H9 (cell line): ENCODE results near the gene EXOSC2. TPM values are rescaled to one million over a fixed set of nuclear protein-coding genes. Genes with fewer than 3 reads are reported as not detected.

Experiments
- DNase-seq: peaks from one replicate; pipeline ENCODE4 v3.0.0-alpha.2; 2017
- H2AFZ ChIP-seq: one replicate; pipeline ENCODE4 v1.6.1; 2013; ENCODE audit warnings: mild to moderate bottlenecking, low read length, control low read depth, moderate library complexity
- H2AK5ac ChIP-seq: 2 replicates; pipeline ENCODE4 v1.6.1; 2013; ENCODE audit warnings: low read length, control low read depth, mixed read lengths; ENCODE audit not compliant: insufficient read length
- H2BK120ac ChIP-seq: one replicate; pipeline ENCODE4 v1.6.1; 2013; ENCODE audit warnings: low read depth, mild to moderate bottlenecking, low read length, control low read depth, inconsistent platforms; ENCODE audit not compliant: poor library complexity, severe bottlenecking
- H2BK12ac ChIP-seq: 2 replicates; pipeline ENCODE4 v1.6.1; 2013; ENCODE audit warnings: low read length, control low read depth, mixed read lengths, low read depth; ENCODE audit not compliant: insufficient read length
- H2BK15ac ChIP-seq: 2 replicates; pipeline ENCODE4 v1.6.1; 2013; ENCODE audit warnings: low read depth, low read length, control low read depth
- H2BK20ac ChIP-seq: one replicate; pipeline ENCODE4 v1.6.1; 2013; ENCODE audit warnings: low read depth, mild to moderate bottlenecking, low read length, control low read depth, inconsistent platforms; ENCODE audit not compliant: poor library complexity, severe bottlenecking
- H2BK5ac ChIP-seq: 2 replicates; pipeline ENCODE4 v1.6.1; 2013; ENCODE audit warnings: low read length, control low read depth, mixed read lengths; ENCODE audit not compliant: insufficient read length
- H3K14ac ChIP-seq: 2 replicates; pipeline ENCODE4 v1.6.1; 2013; ENCODE audit warnings: low read length, control low read depth; ENCODE audit not compliant: insufficient read depth
- H3K18ac ChIP-seq: 2 replicates; pipeline ENCODE4 v1.6.1; 2013; ENCODE audit warnings: low read depth, mild to moderate bottlenecking, mixed read lengths, low read length, control low read depth; ENCODE audit not compliant: insufficient read length
- H3K23ac ChIP-seq: 2 replicates; pipeline ENCODE4 v1.6.1; 2013; ENCODE audit warnings: low read length, control low read depth, mixed read lengths, low read depth; ENCODE audit not compliant: insufficient read length
- H3K23me2 ChIP-seq: 2 replicates; pipeline ENCODE4 v1.6.1; 2013; ENCODE audit warnings: low read depth, mild to moderate bottlenecking, mixed read lengths, low read length, control low read depth; ENCODE audit not compliant: insufficient read length, poor library complexity, severe bottlenecking
- H3K27ac ChIP-seq: 2 replicates; pipeline ENCODE4 v1.5.1; 2013; ENCODE audit warnings: low read length, control low read depth, mixed read lengths, low read depth; ENCODE audit not compliant: insufficient read length
- H3K27me3 ChIP-seq: 2 replicates; pipeline ENCODE4 v1.6.1; 2013; ENCODE audit warnings: low read length, control low read depth, inconsistent platforms; ENCODE audit not compliant: insufficient read depth
- H3K4ac ChIP-seq: 2 replicates; pipeline ENCODE4 v1.6.1; 2013; ENCODE audit warnings: low read depth, mild to moderate bottlenecking, control low read depth, inconsistent platforms, low read length, moderate library complexity
- H3K4me1 ChIP-seq: 2 replicates; pipeline ENCODE4 v1.6.1; 2013; ENCODE audit warnings: low read length, control low read depth, inconsistent platforms; ENCODE audit not compliant: insufficient read depth
- H3K4me2 ChIP-seq: 2 replicates; pipeline ENCODE4 v1.6.1; 2013; ENCODE audit warnings: low read length, control low read depth, mixed read lengths; ENCODE audit not compliant: insufficient read length, insufficient read depth
- H3K56ac ChIP-seq: 2 replicates; pipeline ENCODE4 v1.6.1; 2013; ENCODE audit warnings: low read depth, mild to moderate bottlenecking, mixed read lengths, low read length, control low read depth; ENCODE audit not compliant: insufficient read length
- H3K79me1 ChIP-seq: 2 replicates; pipeline ENCODE4 v1.6.1; 2013; ENCODE audit warnings: low read depth, mild to moderate bottlenecking, moderate library complexity, low read length, control low read depth, inconsistent platforms; ENCODE audit not compliant: insufficient read depth, poor library complexity, severe bottlenecking
- H3K79me2 ChIP-seq: 2 replicates; pipeline ENCODE4 v1.6.1; 2013; ENCODE audit warnings: low read length, control low read depth, inconsistent platforms; ENCODE audit not compliant: insufficient read depth
- H3K9ac ChIP-seq: 2 replicates; pipeline ENCODE4 v1.6.1; 2013; ENCODE audit warnings: low read length, control low read depth, mixed read lengths; ENCODE audit not compliant: insufficient read length; ENCODE audit errors: extremely low read depth
- H3K9me3 ChIP-seq: one replicate; pipeline ENCODE4 v1.6.1; 2013; ENCODE audit warnings: low read depth, low read length, inconsistent platforms; ENCODE audit not compliant: control insufficient read depth
- H3T11ph ChIP-seq: one replicate; pipeline ENCODE4 v1.6.1; 2013; ENCODE audit warnings: mild to moderate bottlenecking, low read length, control low read depth, inconsistent platforms
- H4K20me1 ChIP-seq: one replicate; pipeline ENCODE4 v1.6.1; 2013; ENCODE audit not compliant: control insufficient read depth, insufficient read length, insufficient read depth
- H4K5ac ChIP-seq: 2 replicates; pipeline ENCODE4 v1.6.1; 2013; ENCODE audit warnings: low read depth, mild to moderate bottlenecking, mixed read lengths, low read length, control low read depth; ENCODE audit not compliant: insufficient read length
- H4K8ac ChIP-seq: replicated peaks from 2 replicates; pipeline ENCODE4 v1.6.1; 2013; ENCODE audit warnings: low read length, control low read depth, mixed read lengths, low read depth; ENCODE audit not compliant: insufficient read length
- H4K91ac ChIP-seq: 2 replicates; pipeline ENCODE4 v1.6.1; 2013; ENCODE audit warnings: low read depth, mild to moderate bottlenecking, moderate library complexity, mixed read lengths, low read length, control low read depth; ENCODE audit not compliant: insufficient read length
- H3K27ac Mint-ChIP-seq, 3 experiments: 2 replicates in 2 of 3; 3 replicates in 1 of 3; pipeline ENCODE4 v1.8.0; 2020 to 2021; ENCODE audit warnings: mixed read lengths in 3 of 3, mild to moderate bottlenecking in 1 of 3, moderate library complexity in 1 of 3
- H3K27me3 Mint-ChIP-seq: 2 replicates; pipeline ENCODE4 v1.8.0; 2021; ENCODE audit warnings: low read depth, mild to moderate bottlenecking, moderate library complexity, mixed read lengths
- H3K36me3 Mint-ChIP-seq, 3 experiments: 2 replicates in 2 of 3; 3 replicates in 1 of 3; pipeline ENCODE4 v1.8.0; 2020 to 2021; ENCODE audit warnings: low read depth in 3 of 3, mixed read lengths in 3 of 3; ENCODE audit not compliant: insufficient read depth in 1 of 3
- H3K4me1 Mint-ChIP-seq, 2 experiments: 2 replicates each; pipeline ENCODE4 v1.8.0; 2020; ENCODE audit warnings: mixed read lengths in 2 of 2
- H3K4me3 Mint-ChIP-seq, 2 experiments: 2 replicates in 1 of 2; 3 replicates in 1 of 2; pipeline ENCODE4 v1.8.0; 2020 to 2021; ENCODE audit warnings: mild to moderate bottlenecking in 2 of 2, mixed read lengths in 2 of 2, moderate library complexity in 1 of 2
- H3K9me3 Mint-ChIP-seq, 2 experiments: 2 replicates in 1 of 2; 3 replicates in 1 of 2; pipeline ENCODE4 v1.8.0; 2020; ENCODE audit warnings: mild to moderate bottlenecking in 2 of 2, mixed read lengths in 2 of 2, moderate library complexity in 1 of 2
- WGBS: extraction: QIAGEN DNeasy Blood & Tissue Kit; methylation state at CpG from one replicate; pipeline ENCODE4 v1.1.7; 2013; ENCODE audit warnings: missing lambda C conversion rate, low lambda C conversion rate, mixed read lengths; ENCODE audit not compliant: insufficient read length; ENCODE audit errors: extremely low coverage; 5-methylcytosine and 5-hydroxymethylcytosine counted together
- total RNA-seq: library from RNA; stranded (reverse); gene quantifications from 2 replicates; pipeline ENCODE4 v1.2.1, GENCODE V29; 2021
- TF ChIP-seq, protein P1 (sequence below): fragments of 200-600 bp; sonication (generic); conservative IDR thresholded peaks from 3 replicates; pipeline ENCODE4 v1.8.0; 2021; ENCODE audit warnings: antibody characterized with exemption, mild to moderate bottlenecking

EXOSC2 gene
- total RNA-seq, 1 experiment from 2014 or later, result 94.5 TPM

DNA sequence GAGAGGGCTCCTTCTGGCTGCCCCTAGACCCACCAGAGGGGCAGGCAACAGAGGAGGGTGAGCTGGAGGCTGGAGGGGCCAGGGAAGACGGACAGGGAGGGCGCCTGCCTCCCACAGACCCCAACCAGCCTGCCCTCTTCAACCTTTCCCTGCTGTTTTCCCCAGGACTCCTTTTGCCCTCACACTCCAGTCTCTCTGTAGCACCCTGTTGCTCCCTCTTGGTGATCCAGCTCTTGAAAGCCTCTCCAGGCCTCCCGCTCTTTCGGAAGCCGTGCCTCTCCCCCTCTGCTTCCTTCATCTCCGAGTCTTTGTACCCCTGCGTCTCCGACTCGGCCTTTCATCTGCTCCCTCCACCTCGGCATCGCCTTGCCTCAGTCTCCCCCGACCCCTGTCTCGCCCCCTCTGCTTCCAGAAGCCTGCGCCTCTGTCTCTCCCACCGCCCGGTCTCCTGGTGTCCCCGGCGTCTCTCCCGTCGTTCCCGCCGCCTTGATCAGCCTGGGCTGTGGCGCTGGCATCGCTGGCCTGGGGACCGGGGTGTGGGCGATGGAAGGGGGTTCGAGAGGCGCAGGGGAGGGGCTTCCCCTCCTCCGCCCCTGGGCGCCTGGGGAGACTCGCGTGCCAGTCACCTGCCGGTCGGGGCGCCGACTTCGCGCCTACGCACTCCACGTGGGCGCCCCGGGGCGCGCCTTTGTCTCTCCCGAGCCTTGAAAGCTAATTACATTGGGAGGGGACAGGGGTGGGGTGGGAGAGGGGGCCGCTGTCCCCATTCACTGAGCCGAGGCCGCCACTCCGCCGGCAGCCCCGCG lies 34.5 kb upstream of the EXOSC2 start:
- H4K5ac ChIP-seq, result no peak overlapping the region
- TF ChIP-seq, protein P1, sequence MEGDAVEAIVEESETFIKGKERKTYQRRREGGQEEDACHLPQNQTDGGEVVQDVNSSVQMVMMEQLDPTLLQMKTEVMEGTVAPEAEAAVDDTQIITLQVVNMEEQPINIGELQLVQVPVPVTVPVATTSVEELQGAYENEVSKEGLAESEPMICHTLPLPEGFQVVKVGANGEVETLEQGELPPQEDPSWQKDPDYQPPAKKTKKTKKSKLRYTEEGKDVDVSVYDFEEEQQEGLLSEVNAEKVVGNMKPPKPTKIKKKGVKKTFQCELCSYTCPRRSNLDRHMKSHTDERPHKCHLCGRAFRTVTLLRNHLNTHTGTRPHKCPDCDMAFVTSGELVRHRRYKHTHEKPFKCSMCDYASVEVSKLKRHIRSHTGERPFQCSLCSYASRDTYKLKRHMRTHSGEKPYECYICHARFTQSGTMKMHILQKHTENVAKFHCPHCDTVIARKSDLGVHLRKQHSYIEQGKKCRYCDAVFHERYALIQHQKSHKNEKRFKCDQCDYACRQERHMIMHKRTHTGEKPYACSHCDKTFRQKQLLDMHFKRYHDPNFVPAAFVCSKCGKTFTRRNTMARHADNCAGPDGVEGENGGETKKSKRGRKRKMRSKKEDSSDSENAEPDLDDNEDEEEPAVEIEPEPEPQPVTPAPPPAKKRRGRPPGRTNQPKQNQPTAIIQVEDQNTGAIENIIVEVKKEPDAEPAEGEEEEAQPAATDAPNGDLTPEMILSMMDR, result no peak
- Mint-ChIP-seq H3K27ac (no peak overlapping the region), H3K4me3 (peak overlapping the region in 1 of 2 experiments; percentile 74; a peak in 3 of 5 replicates), H3K27me3 (peaks cover 100% of the 10 kb centered on the region), H3K36me3 (peaks cover 3 to 7% (median 5%) of the 10 kb centered on the region in 3 experiments; a peak in 3 of 7 replicates), H3K4me1 (peaks cover 4 to 23% of the 10 kb centered on the region in 2 experiments), H3K9me3 (peaks cover 0 to 13% of the 10 kb centered on the region in 2 experiments; a peak in 2 of 5 replicates)
- no peaks in the 10 kb centered on the region for H3K79me1 ChIP-seq
- H3K4ac ChIP-seq, result no peak overlapping the region
- no peak overlapping the region for H3K23ac ChIP-seq
- no peak overlapping the region for H3K9ac ChIP-seq
- H3T11ph ChIP-seq, result no peak overlapping the region
- H2BK15ac ChIP-seq, result no peak overlapping the region
- no peaks in the 10 kb centered on the region for H3K4me1 ChIP-seq
- no peak overlapping the region for H3K18ac ChIP-seq
- H2BK5ac ChIP-seq, result no peak overlapping the region
- H3K14ac ChIP-seq, result no peak overlapping the region; the same call in 1 of the 2 replicates
- H4K8ac ChIP-seq, result no peak overlapping the region
- no peak overlapping the region for H2BK20ac ChIP-seq
- peaks cover 16% of the 10 kb centered on the region for H3K23me2 ChIP-seq
- no peak overlapping the region for H2BK12ac ChIP-seq
- H3K9me3 ChIP-seq, result no peaks in the 10 kb centered on the region
- no peak overlapping the region for H3K56ac ChIP-seq
- no peak overlapping the region for H3K27ac ChIP-seq
- peak overlapping the region; percentile 26 for H3K4me2 ChIP-seq
- no peak overlapping the region for H2AK5ac ChIP-seq
- H3K79me2 ChIP-seq, result no peaks in the 10 kb centered on the region
- no peak for DNase-seq
- no peak overlapping the region for H2AFZ ChIP-seq
- H4K91ac ChIP-seq, result no peak overlapping the region
- no peak overlapping the region for H2BK120ac ChIP-seq
- H4K20me1 ChIP-seq, result no peaks in the 10 kb centered on the region
- peaks cover 73% of the 10 kb centered on the region for H3K27me3 ChIP-seq
- WGBS, result no CpG with 5 or more reads among the region's 52 CpGs
